ENCODE measurements around the gene EDARADD. TPM values are rescaled to one million over a fixed set of nuclear protein-coding genes. Genes with fewer than 3 reads are reported as not detected.
"Not testable (repeated sequence)": the region's sequence is repeated elsewhere in the genome, so short reads cannot be mapped to it uniquely, and the experiment has no call there.

The EDARADD gene
- total RNA-seq, 1 experiment from 2014 or later = 3.8 TPM

DNA sequence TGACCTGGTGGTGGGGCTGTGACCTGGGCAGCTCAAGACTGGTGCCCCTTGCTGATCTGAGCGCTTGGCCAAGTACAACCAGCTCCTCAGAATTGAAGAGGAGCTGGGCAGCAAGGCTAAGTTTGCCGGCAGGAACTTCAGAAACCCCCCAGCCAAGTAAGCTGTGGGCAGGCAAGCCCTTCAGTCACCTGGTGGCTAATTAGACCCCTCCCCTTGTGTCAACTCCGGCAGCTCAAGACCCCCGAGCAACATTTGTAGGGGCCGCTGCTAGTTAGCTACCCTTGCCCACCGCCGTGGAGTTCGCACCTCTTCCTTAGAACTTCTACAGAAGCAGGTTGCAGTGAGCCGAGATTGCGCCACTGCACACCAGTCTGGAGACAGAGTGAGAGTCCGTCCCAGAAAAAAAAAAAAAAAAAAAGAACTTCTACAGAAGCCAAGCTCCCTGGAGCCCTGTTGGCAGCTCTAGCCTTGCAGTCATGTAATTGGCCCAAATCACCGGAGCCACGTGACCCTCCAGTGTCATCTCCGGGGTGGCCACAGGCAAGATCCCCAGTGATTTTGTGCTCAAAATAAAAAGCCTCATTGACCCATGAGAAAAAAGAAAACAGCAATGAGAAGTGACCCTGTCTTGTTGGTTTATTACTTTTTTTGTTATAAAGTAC lies 90.4 kb downstream of the EDARADD start:
- DNase-seq (ENCODE audit: low read depth) = no peak

DNA sequence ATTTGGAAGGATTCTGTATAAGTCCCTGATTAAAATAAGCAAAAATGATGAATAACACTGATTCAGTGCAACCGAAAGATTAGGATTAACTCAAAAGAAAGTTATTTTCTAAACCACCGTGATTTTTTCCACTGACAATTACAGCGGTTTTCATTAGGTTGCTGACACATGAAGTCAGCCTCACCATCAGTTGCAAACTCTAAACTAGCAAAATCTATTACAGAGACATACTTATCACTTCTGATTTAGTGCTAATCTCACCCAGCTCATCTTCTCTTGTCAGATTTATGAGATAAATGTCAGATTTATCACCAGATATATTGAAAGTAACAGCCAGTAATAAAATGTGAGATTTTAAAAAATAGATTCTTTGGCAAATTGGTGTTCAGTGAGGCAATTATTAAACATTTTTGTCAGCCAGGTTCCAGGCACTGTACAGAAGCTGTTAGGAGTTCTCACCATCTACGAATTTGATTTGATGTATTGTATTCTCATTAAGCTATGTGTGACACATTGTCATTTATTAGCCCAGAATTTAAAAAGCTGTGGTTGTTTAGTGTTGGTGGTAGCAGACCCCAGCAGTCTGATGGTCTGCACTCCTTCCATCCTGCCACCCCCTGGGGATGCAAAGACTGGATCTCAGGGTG lies 92.4 kb downstream of the EDARADD start:
- no peak for DNase-seq (ENCODE audit: low read depth)

DNA sequence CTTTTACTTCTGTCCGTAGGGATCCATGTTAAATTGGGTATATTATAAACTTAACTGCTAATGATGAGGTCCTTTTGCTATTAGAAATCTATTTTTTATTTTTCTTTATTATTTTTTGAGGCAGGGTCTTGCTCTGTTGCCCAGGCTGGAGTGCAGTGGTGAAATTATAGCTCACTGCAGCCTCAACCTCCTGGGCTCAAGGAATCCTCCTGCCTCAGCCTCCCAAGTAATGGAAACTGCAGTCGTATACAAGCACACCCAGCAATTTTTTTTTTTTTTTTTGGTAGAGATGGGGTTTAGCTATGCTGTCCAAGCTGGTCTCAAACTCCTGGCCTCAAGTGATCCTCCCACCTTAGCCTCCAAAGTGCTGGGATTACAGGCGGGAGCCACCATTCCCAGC lies 95.1 kb downstream of the EDARADD start:
- not testable (repeated sequence) for DNase-seq (ENCODE audit: low read depth)

DNA sequence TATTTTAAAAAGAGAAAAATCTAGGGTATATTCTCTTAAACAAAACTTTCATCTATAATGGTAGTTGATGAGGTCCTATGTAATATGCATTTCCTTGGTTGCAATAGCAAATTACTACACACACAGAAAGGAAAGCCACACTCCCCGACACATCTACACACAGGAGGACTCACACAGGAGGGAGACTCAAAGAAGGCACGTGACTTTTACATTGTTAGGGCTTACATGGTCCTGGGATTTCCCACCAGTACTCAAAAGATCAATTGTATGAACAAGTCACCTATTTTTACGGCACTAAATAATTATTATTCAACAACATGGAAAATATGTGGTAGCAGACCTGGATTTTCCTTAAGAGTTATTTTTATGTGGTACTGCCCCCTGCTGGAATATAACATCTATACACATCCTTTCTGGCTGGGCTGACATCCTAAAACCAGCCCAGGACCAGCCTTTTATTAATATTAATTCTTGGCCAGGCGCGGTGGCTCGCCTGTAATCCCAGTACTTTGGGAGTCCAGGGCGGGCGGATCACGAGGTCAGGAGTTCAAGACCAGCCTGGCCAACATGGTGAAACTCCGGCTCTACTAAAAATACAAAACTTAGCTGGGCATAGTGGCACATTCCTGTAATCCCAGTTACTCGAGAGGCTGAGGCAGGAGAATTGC lies 95.8 kb downstream of the EDARADD start:
- peak; percentile 68 for DNase-seq (ENCODE audit: low read depth)

DNA sequence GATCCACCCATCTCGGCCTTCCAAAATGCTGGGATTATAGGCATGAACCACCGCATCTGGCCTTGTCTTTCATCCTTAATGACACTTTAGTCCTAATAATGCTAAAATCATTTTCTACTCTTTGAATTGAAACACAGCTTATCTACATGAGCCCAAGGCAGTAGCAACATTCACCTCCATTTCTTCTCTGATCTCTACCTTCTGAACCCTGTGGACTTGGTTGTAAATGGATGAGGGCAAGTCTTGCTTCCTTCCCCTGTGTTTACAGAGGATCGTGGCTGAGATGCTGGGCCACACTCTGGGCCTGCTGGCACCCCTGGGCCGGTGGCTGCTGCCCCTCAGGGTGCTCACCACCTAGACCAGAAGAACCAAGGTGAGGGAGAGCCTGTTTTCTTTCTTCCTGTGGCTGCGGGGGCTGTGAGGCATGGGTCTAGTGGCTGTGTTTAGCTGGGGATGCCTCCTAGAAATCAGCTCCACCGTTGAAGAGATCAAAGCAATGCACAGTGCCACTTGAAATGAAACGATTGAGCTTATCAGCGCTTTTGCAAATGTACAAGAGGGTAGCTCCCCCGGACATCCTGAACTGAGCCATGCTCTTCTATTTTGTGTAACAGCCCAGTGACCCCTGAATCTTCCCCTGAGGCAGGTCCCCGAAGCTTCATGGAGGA lies 97.5 kb downstream of the EDARADD start:
- DNase-seq (ENCODE audit: low read depth) = no peak

DNA sequence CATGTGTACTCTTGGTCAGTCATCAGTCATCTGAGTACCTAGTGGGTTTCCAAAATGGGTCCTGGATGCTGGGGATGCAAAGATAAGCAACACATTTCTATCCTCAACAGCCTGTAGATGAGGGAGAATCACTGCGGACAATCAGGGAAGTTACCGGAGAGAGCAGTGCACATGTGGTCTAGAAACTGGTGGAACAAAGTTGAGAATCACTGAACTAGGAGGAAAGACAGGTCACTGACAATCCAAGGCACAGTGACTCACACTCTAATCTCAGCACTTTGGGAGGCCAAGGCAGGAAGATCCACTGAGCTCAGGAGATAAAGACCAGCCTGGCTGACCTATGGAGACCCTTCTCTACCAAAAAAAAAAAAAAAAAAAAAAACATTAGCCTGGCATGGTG lies 98.3 kb downstream of the EDARADD start:
- no peak for DNase-seq (ENCODE audit: low read depth)

DNA sequence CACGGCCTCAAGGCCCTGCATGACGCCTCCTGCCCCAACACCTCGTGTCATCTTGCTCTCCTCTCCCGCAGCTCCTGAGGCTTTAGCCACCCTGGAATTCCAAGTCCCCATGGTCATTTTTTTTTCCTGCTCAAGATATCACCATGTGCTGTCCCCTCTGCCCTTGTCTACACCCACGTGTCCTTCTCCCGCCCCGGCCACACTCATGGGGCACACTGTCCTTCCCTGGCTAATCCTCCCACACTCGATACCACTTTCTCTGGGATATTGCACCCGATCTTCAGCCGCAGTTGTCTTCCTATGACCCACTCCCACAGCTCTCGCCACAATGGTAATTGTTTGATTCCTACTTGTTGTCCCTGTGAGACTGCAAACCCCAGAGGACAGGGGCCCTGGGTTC lies 100.0 kb downstream of the EDARADD start:
- DNase-seq (ENCODE audit: low read depth) = no peak

DNA sequence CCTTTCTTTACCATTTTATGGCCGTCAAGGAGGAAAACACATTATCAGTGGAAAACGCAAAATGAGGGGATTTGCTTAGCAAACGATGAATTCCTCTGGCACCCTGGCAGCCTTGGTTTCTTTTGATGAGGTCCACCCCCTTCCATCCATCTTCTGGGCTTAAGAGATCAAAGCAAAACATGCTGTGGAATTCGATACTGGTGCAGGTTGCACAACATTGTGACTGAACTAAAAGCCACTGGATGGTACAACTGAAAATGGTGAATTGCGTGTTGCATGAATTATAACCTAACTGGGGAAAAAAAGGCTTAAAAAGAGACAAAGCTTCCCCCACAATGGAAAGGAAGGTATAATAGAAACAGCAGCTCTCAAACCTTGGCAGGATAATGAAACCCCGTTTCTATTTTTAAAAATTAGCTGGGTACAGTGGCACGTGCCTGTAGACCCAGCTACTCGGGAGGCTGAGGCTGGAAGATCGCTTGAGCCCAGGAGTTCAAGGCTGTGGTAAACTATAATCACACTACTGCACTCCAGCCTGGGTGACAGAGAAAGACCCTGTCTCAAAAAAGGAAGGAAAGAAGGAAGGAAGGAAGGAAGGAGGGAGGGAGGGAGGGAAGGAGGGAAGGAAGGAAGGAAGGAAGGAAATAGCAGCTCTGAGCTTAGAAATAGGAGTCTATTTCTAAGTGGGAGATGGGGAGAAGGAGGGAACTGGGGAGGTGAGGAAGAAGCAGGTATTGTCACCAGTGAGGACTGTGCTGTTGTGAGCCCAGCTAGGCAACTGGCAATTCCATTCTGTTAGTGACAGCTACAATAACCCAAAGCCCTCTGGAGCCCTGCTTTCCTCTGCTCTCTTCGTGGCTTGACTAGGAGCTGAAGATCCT lies 100.7 kb downstream of the EDARADD start:
- DNase-seq (ENCODE audit: low read depth) = no peak

DNA sequence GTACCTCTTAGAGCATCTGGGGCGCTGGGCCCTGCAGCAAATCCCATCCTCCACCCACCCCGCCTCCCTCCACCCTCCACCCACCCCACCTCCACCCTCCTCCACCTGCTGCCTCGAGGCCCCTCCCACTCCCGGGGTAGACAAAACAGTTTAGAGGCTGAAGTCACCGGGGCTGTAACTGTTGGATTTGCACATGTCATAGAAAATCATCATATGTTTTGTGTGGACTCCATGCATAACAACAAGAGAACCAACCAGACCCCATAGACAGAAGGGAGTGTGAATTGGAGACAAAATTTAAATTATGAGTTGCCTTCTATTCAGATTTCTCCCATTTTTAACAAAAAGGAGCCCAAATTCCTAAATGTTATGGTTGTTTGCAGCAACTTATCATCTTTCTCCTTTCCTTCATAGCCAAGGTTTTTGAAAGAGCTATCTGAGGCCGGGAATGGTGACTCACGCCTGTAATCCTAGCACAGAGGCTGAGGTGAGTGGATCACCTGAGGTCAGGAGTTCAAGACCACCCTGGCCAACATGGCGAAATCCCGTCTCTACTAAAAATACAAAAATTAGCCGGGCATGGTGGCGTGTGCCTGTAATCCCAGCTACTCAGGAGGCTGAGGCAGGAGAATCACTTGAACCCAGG lies 101.5 kb downstream of the EDARADD start:
- DNase-seq (ENCODE audit: low read depth) = no peak

DNA sequence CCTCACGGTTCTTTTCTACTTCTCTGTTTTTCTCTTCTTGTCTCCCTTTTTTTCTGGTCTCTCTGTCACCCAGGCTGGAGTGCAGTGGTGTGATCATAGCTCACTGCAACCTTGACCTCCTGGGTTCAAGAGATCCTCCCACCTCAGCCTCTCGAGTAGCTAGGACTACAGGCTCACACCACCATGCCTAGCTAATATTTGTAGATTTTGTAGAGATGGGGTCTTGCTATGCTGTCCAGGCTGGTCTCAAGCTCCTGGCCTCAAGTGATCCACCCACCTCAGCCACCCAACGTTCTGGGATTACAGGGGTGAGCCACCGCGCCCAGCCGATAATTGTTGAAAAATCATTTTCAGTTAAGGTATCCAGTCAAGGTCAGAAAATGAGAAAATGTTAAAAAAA lies 103.8 kb downstream of the EDARADD start:
- no peak for DNase-seq (ENCODE audit: low read depth)

DNA sequence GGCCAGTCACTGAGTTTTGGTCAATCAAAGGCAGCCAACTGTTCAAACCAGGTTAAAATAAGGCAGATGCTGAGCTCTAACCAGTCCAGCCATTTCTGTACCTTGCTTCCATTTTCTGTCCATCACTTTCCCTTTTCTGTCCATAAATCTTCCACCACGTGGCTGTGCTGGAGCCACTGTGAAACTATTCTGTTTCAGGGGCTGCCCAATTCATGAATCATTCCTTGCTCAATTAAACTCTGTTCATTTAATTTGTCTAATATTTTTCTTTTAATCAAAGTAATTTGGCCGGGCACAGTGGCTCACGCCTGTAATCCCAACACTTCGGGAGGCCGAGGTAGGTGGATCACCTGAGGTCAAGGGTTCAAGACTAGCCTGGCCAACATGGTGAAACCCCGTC lies 107.0 kb downstream of the EDARADD start:
- no peak for DNase-seq (ENCODE audit: low read depth)

DNA sequence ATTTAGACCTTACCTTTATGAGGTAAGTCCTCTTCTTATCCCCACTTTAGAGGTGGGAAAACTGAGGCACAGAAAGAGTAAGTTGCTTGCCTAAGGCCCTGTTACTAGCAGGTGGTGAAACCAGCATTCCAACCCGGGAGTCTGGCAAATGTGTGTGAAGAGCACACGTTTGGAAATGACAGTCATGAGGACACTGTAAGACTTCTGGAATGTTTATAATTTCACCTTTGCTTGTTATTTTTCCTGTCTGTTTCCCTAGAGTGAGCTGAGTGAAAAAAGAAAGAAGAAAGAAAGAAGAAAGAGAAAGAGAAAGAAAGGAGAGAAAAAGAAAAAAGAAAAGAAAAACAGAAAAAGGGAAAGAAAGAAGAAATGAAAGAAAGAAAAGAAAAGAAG lies 108.5 kb downstream of the EDARADD start:
- peak; percentile 22 for DNase-seq (ENCODE audit: low read depth)

DNA sequence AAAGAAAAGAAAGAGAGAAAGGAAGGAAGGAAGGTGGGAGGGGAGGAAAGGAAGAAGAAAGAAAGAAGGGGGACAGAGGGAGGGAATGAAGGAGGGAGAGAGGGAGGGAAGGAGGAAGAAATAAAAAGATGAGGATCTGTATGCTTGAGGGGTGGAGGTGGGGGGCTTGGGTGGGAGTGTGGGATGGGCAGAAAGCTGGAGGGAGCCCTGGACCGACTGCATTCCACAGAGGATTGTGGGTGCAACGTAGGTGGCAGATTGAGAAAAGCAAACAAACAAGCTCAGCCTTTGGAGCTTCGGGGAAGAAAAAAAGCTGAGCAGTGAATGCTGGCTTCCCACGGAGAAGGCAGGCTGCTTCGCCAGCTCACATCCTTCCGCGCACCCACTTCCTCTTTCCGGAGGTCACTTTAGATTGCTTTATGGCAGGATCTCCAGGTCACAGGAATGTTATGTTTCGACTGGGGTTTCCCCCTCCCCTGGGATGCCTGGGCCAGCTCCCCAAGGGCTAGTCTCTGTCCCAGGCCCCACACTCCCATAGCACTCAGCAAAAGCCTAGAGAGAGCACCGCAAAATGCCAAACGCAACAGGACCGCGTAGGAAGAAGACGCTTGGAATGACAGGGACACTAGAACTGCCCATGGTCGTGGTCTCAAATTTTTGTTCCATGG lies 109.0 kb downstream of the EDARADD start:
- DNase-seq (ENCODE audit: low read depth) = peak; percentile 87

DNA sequence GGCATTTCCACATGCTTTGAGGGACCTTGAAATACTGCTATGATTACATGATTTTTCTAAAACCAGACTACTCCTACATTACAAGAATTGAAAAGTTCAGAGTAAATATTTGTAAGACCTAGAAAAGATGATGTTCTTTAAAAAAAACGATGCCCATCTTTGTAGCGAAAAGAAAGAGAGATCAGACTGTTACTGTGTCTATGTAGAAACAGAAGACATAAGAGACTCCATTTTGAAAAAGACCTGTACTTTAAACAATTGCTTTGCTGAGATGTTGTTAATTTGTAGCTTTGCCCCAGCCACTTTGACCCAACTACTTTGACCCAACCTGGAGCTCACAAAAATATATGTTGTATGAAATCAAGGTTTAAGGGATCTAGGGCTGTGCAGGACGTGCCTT lies 110.3 kb downstream of the EDARADD start:
- not testable (repeated sequence) for DNase-seq (ENCODE audit: low read depth)

DNA sequence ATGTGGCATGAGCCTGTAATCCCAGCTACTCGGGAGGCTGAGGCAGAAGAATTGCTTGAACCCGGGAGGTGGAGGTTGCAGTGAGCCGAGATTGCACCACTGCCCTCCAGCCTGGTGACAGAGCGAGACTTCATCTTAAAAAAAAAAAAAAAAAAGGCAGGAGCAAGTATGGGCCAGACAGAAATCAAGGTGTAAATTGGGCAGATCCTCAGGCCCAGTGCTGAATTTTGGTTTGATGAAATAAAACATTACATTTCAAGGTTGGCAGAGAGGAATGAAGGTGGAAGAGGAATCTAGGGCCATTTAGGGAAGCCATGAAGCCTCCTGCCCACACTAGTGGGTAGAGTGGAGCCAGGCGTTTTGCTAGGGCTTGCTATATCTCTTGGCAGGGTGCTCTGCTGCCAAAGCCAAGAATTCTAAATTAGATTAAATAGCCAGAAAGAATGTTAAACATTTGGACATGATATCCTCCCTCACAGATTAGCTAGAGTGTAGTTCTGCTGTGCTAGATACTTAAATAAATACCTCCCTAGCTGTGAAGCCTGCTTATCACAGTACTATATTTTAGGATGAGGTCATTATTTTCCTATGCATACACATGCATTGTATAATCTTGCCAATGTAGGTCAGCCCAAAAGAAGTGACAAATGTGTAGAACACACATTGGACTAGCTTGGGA lies 113.1 kb downstream of the EDARADD start:
- no peak for DNase-seq (ENCODE audit: low read depth)

DNA sequence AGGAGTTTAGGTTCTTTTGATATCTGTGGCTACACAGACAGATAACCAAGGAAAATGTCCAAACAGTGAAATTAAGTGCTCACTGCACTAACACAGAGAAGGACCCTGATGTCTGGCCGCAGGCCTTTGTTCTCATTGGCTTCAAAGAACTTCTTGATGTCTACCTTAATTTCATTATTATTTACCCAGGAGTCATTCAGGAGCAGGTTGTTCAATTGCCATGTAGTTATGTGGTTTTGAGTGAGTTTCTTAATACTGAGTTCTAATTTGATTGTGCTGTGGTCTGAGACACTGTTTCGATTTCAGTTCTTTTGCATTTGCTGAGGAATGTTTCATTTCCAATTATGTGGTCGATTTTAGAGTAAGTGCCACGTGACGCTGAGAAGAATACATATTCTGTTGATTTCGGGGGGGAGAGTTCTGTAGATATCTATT lies 114.5 kb downstream of the EDARADD start:
- DNase-seq (ENCODE audit: low read depth) = no peak

DNA sequence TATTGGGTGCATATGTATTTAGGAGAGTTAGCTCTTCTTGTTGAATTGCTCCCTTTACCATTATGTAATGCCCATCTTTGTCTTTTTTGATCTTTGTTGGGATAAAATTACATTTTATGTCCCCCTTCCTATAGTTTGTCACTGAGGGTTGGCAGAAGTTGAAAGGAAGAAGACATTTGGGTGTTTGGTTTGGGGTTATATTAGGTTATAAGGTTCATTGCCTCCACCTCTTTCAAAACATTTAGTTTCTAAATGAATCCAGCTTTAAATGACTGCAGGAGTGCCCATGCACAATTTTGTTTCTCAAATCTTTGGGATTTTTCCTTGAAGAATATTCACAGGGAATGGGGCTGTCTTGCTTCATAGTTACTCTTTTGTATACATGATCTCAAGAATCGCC lies 115.1 kb downstream of the EDARADD start:
- DNase-seq (ENCODE audit: low read depth) = no peak

DNA sequence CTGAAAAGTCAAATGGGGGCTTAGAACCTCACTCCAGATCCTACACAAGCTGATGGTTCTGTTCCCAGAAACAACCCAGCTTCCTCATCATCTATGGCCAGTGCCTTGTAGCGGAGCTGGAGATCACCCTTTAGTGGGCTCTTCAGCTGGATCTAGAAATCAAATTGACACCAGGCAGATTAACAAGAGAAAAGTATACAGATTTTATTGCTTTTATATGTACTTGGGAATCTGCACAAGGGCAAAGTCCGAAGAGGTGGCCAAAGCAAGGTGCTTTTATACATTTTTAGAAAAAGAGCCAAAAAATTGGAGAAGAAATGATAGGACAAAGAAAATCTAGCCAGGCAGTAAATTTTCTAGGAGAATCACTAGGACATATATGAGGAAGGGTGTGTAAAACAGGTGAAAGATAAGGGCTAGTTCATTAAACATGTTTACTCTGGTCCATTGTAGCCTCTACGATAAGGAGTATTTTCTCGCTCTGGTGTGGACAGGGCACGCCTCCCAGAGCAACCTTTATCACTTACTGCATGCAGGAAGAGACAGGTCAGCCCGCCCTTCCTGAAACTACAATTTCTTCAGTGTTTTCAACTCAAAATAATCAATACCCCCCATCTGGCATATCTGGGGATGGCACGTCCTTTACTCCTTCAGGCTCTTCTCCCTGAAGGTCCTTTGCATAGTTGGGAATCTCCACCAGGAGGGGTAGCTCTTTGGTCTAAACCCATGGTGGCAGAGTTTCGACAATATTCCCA lies 115.7 kb downstream of the EDARADD start:
- DNase-seq (ENCODE audit: low read depth) = no peak

Data from HT1080 (cell line).